Activated CD8-positive, alpha-beta memory T cell treated with anti-CD3 and anti-CD28 coated beads, Interleukin-2, amount 50 U/mL, for 1 hour (primary cell): Measurements from ENCODE around the gene CARMIL1.

Source experiments
- DNase-seq: peaks from one replicate; pipeline ENCODE4 v3.0.0-alpha.2; 2020; ENCODE audit errors: extremely low read depth

Gene CARMIL1

GRCh38 chr6:25278914-25279747 is at the start of gene CARMIL1:
Gene CARMIL1 (plus strand): TSS chr6:25279374. CDS start chr6:25279796, 422 bp downstream.
- peak; percentile 27 for DNase-seq

- no peak for DNase-seq
Measured at GRCh38 chr6:25229671-25230321, 49.4 kb upstream of the CARMIL1 start.

- no peak for DNase-seq
Measured at GRCh38 chr6:25232479-25232878, 46.7 kb upstream of the CARMIL1 start.

DNA sequence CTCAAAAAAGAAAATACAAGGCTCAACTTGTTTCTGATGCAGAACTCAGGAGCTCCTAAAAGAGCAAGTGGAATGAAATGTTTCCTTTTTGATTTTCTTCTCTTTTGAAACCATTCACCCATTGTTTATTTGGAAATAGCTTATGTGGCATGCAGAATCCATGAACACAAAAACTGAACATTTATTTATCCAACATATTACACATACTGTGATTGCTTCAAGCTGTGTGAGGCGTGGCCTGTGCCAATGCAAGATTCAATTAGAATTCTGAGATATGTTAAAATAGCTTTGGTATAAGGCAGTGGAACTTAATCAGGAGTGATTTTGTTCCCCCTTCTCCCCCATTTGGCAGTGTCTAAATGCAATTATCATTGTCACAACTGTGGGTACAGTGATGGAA is 45.9 kb upstream of the CARMIL1 start:
- no peak for DNase-seq

GRCh38 chr6:25237579-25237978 is 41.6 kb upstream of the CARMIL1 start:
- DNase-seq: no peak

- no peak for DNase-seq
Measured at GRCh38 chr6:25239059-25239458, 40.1 kb upstream of the CARMIL1 start.

- no peak for DNase-seq
Measured at GRCh38 chr6:25239498-25239897, 39.7 kb upstream of the CARMIL1 start.

DNA sequence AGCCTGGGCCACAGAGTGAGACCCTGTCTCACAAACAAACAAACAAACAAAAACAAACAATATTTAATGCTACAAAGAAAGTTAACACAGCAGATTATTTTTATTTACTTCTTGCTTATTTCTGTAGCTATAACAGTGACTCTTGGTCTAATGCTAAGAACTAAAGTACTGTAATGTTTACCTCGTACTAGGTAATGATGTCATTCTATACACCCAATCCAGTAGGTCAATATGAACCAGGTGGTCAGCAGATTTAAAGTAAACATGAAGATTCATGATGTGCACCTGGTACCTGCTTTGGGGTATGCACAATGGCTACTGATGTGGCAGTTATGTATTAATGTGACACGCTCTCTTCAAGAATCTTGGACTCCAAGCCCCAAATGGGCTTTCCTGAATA is 36.6 kb upstream of the CARMIL1 start:
- DNase-seq: no peak

GRCh38 chr6:25244865-25245264 is 34.3 kb upstream of the CARMIL1 start:
- no peak for DNase-seq

DNA sequence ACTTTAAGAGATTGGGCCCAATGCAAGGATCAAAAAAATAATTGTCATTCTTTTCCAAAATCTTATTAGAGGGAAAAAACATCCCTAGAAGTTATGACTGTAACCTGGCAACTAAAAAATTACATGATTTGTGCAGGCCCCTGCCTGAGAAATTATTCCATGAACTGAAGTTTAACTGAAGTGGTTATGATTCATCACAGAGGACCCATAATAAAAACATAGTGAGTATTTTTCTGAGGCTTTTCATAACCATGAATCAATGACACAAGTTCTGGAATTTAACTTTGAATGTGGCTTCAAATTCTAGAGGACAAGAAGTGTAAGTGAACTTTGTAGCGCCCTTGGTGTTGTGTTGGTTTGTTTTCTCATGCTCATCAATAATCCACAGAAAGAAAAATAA is 31.1 kb upstream of the CARMIL1 start:
- DNase-seq: no peak

GRCh38 chr6:25249133-25249532 is 30.0 kb upstream of the CARMIL1 start:
- no peak for DNase-seq

DNA sequence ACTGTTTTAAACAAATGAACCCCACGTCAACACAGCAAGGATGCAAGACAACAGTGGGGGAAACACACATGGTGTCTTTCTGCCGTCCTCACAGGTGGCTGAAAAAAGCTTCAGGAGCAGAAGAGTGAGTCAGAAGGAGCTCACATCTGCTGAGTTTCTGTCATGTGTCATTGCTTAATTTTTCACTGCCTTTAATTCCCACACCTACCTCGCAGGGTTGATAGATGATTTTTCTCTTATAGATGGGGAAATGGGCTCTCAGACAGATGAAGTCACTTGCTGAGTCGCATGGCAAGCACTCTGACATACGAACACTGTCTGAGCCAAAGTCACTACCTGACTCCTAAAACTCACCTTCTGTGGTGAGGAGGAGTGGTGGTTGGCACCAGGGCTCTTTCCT is 28.3 kb upstream of the CARMIL1 start:
- no peak for DNase-seq

DNA sequence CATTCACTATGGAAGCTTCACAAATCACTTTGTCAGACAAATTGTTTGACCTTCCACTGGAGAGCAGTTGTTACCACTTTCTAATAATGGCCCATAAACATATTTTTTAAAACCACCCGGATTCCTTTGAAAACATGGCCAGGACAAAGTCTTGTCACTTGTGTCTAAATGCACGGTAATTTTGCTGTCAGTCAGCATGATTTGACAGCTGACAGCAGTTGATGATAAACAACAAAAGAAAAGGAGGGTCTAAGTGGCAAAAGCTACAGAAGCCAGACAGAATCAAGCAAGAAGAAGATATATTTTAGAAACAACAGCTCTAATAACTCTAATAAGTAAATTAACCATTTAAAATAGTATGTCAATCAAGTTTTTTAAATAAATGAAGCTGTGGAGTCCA is 27.7 kb upstream of the CARMIL1 start:
- no peak for DNase-seq

- DNase-seq: no peak
Measured at GRCh38 chr6:25253351-25253750, 25.8 kb upstream of the CARMIL1 start.

DNA sequence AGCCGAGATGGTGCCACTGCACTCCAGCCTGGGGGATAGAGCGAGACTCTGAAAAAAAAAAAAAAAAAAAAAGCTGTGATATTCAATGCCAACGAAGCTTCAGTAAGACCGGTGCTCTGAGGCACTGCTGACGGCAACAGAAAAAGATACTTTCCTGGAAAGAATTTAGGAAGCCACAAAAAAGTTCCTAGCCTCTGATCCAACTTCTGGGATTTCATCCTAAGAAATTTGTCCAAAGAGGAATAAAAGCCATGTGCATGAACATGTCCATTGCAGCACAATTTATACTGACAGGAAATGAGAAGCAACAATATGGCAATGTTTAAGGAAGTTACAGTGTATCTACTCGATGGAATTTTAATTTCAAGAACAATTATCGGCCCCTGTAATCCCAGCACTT is 24.5 kb upstream of the CARMIL1 start:
- DNase-seq: no peak

- no peak for DNase-seq
Measured at GRCh38 chr6:25257686-25258348, 21.4 kb upstream of the CARMIL1 start.

- DNase-seq: no peak
Measured at GRCh38 chr6:25259756-25260155, 19.4 kb upstream of the CARMIL1 start.

- no peak for DNase-seq
Measured at GRCh38 chr6:25263657-25264056, 15.5 kb upstream of the CARMIL1 start.

GRCh38 chr6:25266456-25267100 is 12.6 kb upstream of the CARMIL1 start:
- no peak for DNase-seq

DNA sequence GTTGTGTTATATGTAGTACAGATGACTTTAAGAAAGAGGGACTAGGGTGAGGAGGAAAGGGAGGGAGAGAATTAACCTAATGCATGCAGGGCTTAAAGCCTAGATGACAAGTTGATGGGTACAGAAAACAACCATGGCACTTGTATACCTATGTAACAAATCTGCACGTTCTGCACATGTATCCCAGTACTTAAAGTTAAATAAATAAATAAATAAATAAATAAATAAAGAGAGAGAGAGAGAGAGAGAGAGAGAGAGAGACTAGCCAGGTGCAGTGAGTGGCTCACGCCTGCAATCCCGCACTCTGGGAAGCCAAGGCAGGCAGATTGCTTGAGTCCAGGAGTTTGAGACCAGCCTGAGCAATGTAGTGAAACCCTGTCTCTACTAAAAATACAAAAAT is 11.5 kb upstream of the CARMIL1 start:
- no peak for DNase-seq

DNA sequence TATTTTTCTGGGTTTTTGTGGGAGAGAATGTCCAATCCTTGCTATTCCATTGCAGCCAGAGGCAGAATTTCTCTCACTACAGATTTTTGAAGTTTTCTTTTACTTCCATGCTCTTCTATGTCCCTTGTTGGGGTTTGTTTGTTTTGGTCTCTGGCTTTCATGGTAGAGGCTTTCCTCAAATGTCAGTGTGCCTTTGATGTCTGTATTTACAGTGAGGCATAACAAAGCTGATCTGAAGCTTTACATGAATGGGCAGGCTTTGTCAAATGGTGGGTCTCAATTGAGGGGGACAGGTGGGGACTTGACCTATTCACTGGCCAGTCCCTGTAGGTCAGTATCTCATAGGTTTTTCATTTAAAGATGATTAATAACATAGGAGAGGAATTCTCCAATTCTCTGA is 8.6 kb upstream of the CARMIL1 start:
- DNase-seq: no peak

DNA sequence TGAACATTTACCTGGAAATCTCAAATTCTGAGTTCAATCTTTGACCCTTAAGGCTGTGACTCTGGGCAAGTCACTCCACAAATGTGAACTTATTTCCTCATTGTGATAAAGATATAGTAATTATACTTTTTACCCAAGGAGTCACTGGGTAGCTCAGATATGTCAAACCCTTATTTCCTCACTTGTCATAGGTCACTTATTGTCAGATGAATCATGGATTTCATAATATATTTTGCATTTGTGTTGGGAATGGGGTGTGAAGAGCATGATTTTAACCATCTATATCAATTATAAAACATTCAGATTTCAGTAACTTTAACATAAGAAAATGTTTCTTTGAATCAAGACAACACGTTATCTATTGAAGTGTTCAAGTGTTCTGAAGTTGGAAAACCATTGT is 3.7 kb upstream of the CARMIL1 start:
- no peak for DNase-seq
